HUES6 (cell line): Measurements from ENCODE around the gene NECTIN2.

ENCODE experiments used
- H3K27ac ChIP-seq: 2 replicates; pipeline ENCODE4 v1.7.0; 2013; ENCODE audit warnings: low read depth, mild to moderate bottlenecking, low read length, inconsistent platforms
- H3K27me3 ChIP-seq: 2 replicates; pipeline ENCODE4 v1.6.1; 2013; ENCODE audit warnings: low read length; ENCODE audit not compliant: control insufficient read depth, insufficient read depth
- H3K36me3 ChIP-seq: 2 replicates; pipeline ENCODE4 v1.6.1; 2013; ENCODE audit warnings: low read length; ENCODE audit not compliant: control insufficient read depth, insufficient read depth
- H3K4me1 ChIP-seq: 2 replicates; pipeline ENCODE4 v1.6.1; 2013; ENCODE audit warnings: low read length; ENCODE audit not compliant: control insufficient read depth, insufficient read depth
- H3K4me3 ChIP-seq: 2 replicates; pipeline ENCODE4 v1.5.1; 2013; ENCODE audit warnings: low read depth, low read length
- H3K9ac ChIP-seq: one replicate; pipeline ENCODE4 v1.6.1; 2013; ENCODE audit warnings: mild to moderate bottlenecking, low read length
- H3K9me3 ChIP-seq: 2 replicates; pipeline ENCODE4 v1.6.1; 2013; ENCODE audit warnings: low read depth, low read length; ENCODE audit not compliant: control insufficient read depth, insufficient read depth

NECTIN2 gene

DNA sequence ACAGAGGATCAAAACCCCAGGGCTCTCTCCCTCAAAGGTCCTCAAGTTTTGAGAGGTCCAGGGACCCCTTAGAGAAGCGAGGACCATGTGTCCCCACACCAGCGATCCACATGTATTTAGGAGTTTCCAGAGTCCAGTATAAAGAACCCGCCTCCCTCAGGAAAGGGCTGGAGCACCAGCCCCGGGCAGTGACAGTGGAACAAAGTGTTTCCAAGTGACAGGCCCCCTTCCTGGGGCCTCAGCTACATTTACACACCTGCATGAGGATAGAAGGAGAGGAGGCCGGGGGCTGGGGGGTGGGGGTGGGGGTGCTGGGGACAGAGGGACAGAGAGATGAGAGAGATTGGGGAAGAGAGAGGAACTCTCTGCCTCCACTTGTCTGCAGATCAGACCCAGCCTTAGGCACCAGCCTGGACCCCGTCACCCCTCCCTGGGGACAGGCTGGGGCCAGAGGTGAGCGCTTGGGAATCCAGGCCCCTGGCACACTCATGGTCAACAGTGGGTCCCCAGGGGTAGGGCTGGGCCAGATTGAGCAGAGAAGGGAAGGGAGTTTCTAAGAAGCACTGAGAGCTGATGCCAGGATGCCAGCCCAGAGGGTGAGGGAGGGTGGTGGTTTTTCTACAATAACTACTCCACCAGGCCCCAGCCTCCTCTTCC, 36.4 kb upstream of the NECTIN2 start:
- peaks cover 25% of the 10 kb centered on the region for H3K36me3 ChIP-seq
- H3K27me3 ChIP-seq: peaks cover 2% of the 10 kb centered on the region
- no peak overlapping the region for H3K9ac ChIP-seq
- H3K9me3 ChIP-seq: no peaks in the 10 kb centered on the region
- H3K27ac ChIP-seq: no peak overlapping the region
- H3K4me3 ChIP-seq: peak overlapping the region; percentile 63
- H3K4me1 ChIP-seq: peaks cover 36% of the 10 kb centered on the region

DNA sequence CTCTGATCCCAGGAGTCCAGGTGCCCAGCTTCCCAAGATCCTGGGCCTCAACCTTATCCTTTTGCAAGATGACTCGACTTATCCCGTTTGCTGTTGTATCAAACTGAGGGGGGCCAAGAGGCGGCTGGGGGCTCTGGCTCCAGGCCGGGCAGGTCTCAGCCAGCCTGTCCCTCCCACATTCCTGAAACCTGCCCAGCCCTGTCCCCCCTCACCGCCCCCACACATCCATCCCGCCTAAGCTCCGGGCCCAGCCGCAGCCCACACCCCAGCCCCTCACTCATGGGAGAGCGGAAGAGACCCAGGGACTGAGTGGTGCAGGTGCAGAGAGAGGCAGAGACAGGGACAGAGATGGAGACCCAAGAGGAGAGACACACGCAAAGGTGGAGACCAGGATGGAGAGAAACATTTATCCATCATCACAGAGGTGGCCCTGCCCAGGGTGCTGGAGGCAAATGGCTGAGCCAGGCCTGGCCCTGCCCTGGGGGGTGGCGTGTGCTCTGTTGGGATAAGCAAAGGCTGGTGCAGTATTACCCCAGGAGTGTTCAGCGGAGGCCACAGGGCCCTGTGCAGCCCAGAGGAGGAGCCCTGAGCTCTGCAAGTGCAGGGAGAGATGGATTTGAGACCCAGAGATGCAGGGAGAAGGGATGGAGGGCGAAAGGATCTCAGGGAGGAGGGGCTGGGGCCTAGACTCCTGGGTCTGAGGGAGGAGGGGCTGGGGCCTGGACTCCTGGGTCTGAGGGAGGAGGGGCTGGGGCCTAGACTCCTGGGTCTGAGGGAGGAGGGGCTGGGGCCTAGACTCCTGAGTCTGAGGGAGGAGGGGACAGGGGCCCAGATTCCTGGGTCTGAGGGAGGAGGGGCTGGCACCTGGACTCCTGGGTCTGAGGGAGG, 35.6 kb upstream of the NECTIN2 start:
- Histone ChIP-seq H3K27me3 (no peaks in the 10 kb centered on the region; the same call in 1 of the 2 replicates), H3K9me3 (no peaks in the 10 kb centered on the region), H3K9ac (no peak overlapping the region), H3K4me1 (peaks cover 36% of the 10 kb centered on the region), H3K4me3 (no peak overlapping the region), H3K36me3 (peaks cover 33% of the 10 kb centered on the region), H3K27ac (no peak overlapping the region)

DNA sequence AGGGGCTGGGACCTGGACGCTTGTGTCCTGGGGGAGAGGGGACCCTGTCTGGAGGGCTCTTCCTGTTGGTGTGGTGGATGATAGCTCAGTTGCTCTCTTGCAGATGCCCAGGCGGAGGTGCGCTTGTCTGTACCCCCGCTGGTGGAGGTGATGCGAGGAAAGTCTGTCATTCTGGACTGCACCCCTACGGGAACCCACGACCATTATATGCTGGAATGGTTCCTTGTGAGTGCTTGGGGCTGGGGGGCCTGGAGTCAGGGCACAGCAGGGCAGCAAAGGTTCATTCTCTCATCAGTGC, 35.0 kb upstream of the NECTIN2 start:
- peaks cover 36% of the 10 kb centered on the region for H3K4me1 ChIP-seq
- H3K9me3 ChIP-seq: no peaks in the 10 kb centered on the region
- peaks cover 35% of the 10 kb centered on the region for H3K36me3 ChIP-seq
- no peak overlapping the region for H3K27ac ChIP-seq
- no peak overlapping the region for H3K4me3 ChIP-seq
- H3K9ac ChIP-seq: no peak overlapping the region
- H3K27me3 ChIP-seq: no peaks in the 10 kb centered on the region; the same call in 1 of the 2 replicates

DNA sequence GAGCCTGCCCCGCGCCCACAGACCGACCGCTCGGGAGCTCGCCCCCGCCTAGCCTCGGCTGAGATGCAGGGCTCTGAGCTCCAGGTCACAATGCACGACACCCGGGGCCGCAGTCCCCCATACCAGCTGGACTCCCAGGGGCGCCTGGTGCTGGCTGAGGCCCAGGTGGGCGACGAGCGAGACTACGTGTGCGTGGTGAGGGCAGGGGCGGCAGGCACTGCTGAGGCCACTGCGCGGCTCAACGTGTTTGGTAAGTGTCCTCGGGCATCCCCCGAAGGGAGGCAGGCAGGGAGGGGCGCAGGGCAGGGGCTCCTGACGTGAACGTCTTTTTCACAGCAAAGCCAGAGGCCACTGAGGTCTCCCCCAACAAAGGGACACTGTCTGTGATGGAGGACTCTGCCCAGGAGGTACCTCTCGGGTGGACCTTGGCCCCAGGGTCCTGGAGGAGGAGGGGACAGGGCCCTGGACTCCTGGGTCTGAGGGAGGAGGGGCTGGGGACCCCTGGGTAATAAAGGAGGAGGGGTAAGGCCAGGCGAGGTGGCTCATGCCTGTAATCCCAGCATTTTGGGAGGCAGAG, 33.9 kb upstream of the NECTIN2 start:
- peaks cover 26% of the 10 kb centered on the region for H3K4me1 ChIP-seq
- no peaks in the 10 kb centered on the region; the same call in 1 of the 2 replicates for H3K27me3 ChIP-seq
- H3K36me3 ChIP-seq: peaks cover 35% of the 10 kb centered on the region
- no peak overlapping the region for H3K4me3 ChIP-seq
- H3K27ac ChIP-seq: no peak overlapping the region
- no peaks in the 10 kb centered on the region for H3K9me3 ChIP-seq
- no peak overlapping the region for H3K9ac ChIP-seq

DNA sequence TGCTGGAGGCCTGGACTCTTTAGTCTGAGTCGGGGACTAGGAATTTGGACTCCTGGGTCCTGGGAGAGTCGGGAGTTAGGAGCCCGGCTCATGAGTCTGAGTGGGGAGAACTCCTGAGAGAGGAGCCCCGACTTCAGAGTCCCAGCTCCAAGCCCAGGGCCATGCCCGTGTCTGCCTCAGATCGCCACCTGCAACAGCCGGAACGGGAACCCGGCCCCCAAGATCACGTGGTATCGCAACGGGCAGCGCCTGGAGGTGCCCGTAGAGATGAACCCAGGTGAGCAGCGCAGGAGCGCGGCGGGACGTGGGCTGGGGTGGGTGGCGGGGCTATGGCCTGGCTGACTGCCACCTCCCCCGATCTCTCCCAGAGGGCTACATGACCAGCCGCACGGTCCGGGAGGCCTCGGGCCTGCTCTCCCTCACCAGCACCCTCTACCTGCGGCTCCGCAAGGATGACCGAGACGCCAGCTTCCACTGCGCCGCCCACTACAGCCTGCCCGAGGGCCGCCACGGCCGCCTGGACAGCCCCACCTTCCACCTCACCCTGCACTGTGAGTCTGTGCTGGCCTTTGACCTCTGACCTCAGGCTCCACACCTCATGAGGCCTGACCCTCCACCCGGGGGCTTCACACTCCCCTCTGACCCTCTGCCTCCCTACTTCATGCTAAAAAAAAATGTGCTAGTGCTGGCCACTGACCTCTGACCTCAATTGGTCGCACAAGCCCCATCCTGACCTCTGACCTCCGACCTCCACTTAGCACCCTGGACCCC, 32.8 kb upstream of the NECTIN2 start:
- H3K36me3 ChIP-seq: peaks cover 35% of the 10 kb centered on the region
- peaks cover 3% of the 10 kb centered on the region; the same call in 1 of the 2 replicates for H3K27me3 ChIP-seq
- H3K9ac ChIP-seq: no peak overlapping the region
- peaks cover 17% of the 10 kb centered on the region for H3K4me1 ChIP-seq
- H3K27ac ChIP-seq: no peak overlapping the region
- no peaks in the 10 kb centered on the region for H3K9me3 ChIP-seq
- H3K4me3 ChIP-seq: no peak overlapping the region

DNA sequence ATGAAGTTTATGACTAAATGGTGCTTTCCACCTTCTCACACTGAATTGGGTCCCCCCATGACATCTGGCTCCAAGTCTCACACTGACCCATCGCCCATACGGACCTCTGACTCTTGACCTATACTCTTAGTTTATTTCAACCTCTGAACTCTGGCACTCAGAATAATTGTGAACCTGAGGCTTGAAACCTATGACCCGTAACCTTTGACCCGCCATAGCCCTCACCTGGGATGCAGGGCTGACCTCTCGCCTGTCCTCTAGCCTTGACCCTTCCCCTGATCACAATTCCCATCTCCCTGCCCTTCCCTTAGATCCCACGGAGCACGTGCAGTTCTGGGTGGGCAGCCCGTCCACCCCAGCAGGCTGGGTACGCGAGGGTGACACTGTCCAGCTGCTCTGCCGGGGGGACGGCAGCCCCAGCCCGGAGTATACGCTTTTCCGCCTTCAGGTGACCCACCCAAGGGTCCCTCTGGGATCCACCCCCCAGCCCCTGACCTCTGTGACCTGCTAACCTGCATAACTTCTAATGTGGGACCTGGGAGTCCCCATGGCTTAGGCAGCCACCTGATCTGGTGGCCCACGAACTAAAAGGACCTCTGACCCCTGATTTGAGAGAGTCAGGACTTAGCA, 32.1 kb upstream of the NECTIN2 start:
- Histone ChIP-seq H3K4me1 (peaks cover 14% of the 10 kb centered on the region), H3K36me3 (peaks cover 40% of the 10 kb centered on the region), H3K27ac (no peak overlapping the region), H3K9ac (no peak overlapping the region), H3K9me3 (no peaks in the 10 kb centered on the region), H3K27me3 (peaks cover 3% of the 10 kb centered on the region; the same call in 1 of the 2 replicates), H3K4me3 (no peak overlapping the region)

DNA sequence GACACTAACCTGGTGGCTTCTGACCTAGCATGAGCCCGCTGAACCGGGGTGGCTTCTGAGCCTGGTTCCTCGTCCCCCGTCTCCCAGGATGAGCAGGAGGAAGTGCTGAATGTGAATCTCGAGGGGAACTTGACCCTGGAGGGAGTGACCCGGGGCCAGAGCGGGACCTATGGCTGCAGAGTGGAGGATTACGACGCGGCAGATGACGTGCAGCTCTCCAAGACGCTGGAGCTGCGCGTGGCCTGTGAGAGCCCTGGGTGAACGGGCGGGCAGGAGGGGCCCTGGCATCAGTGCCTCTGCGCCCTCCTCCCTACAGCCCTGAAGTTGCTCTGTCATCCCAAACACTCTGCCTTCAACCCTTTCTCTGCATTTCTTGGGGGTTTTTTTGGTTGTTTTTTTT, 31.6 kb upstream of the NECTIN2 start:
- Histone ChIP-seq H3K9me3 (no peaks in the 10 kb centered on the region), H3K4me3 (no peak overlapping the region), H3K27me3 (peaks cover 3% of the 10 kb centered on the region; the same call in 1 of the 2 replicates), H3K36me3 (peaks cover 46% of the 10 kb centered on the region), H3K27ac (no peak overlapping the region), H3K9ac (no peak overlapping the region), H3K4me1 (peaks cover 10% of the 10 kb centered on the region)

DNA sequence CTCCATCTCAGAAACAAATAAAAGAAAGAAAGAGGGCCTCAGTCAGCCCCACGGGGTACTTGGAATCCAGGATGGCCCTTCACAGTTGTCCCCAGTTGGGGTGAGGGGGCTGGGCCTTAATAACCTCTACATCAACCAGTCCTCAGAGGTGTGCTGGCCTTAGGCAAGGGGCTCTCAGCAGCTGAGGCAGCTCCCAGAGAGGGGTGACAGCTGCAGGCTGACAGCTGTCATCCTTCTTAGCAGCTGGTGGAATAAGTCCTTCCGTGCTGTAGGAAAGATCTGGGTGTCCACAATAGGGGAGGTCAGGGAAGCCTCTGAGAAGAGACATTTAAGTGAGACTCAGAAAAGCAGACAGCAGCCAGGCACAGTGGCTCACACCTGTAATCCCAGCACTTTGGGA, 29.8 kb upstream of the NECTIN2 start:
- Histone ChIP-seq H3K9me3 (no peaks in the 10 kb centered on the region), H3K27ac (no peak overlapping the region), H3K4me3 (no peak overlapping the region), H3K27me3 (peaks cover 3% of the 10 kb centered on the region; the same call in 1 of the 2 replicates), H3K36me3 (peaks cover 51% of the 10 kb centered on the region), H3K9ac (no peak overlapping the region), H3K4me1 (no peaks in the 10 kb centered on the region)

DNA sequence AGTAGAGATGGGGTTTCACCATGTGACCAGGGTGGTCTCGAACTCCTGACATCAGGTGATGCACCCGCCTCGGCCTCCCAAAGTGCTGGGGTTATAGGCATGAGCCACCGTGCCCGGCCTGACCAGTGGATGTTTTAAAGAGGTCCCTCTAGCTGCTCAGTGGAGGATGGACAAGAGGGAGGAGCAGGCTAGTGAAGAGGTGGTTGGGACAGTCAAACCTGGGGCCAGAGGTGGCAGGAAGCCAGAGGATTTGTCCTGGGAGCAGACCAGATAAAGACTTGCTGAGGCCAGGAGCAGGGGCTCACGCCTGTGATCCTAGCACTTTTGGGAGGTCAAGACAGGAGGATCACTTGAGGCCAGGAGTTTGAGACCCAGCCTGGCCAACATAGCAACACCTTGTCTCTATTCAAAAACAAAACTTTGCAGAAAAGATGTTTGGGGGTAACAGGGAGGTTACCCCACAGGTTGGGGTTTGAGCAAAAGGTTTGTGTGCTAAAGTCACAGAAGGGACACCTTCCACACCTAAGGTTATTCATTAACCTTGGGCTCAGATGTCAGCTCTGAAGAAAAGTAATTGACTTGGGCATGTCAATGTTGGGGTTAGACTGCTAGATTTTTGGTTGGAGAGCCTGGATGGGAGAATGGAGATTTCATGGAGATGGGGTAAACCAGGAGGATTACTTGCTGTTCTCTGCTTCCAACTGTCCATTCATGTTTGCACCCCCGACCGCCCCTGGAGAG, 28.2 kb upstream of the NECTIN2 start:
- H3K4me3 ChIP-seq: no peak overlapping the region
- H3K36me3 ChIP-seq: peaks cover 44% of the 10 kb centered on the region
- H3K27me3 ChIP-seq: peaks cover 3% of the 10 kb centered on the region; the same call in 1 of the 2 replicates
- no peaks in the 10 kb centered on the region for H3K4me1 ChIP-seq
- H3K27ac ChIP-seq: no peak overlapping the region
- H3K9ac ChIP-seq: no peak overlapping the region
- H3K9me3 ChIP-seq: no peaks in the 10 kb centered on the region
